Panc1 (cell line): ENCODE data around the gene PCDHGC3. TPM values are rescaled to one million over a fixed set of nuclear protein-coding genes. Genes with fewer than 3 reads are reported as not detected.

Experiments
- ATAC-seq: fragments of 200-7000 bp; cut with Tn5 transposase; 2 replicates; pipeline ENCODE4 v1.9.1; 2020; ENCODE audit warnings: mild to moderate bottlenecking, moderate library complexity
- BruUV-seq: library from RNA; stranded (reverse); fragments of 400-500 nt; replicated peaks from 2 replicates; lab custom pipeline; 2021; lab: Mats Ljungman, UMichigan
- CTCF ChIA-PET: fragments of 300-600 bp; sonication (Branson Sonifier 250); formaldehyde crosslinking; loops from one replicate; lab custom pipeline; 2022; ENCODE audit warnings: antibody characterized with exemption; lab: Charles Lee
- POLR2A ChIA-PET: fragments of 300-600 bp; sonication (Branson Sonifier 250); formaldehyde crosslinking; loops from one replicate; lab custom pipeline; 2022; ENCODE audit warnings: antibody characterized with exemption; lab: Charles Lee
- DNase-seq: peaks from one replicate; pipeline ENCODE4 v3.0.0-alpha.2; 2010; ENCODE audit warnings: low read depth, low spot score
- H3K27ac ChIP-seq: 2 replicates; pipeline ENCODE4 v1.5.1; 2011; ENCODE audit warnings: mild to moderate bottlenecking, low read length, inconsistent platforms
- H3K27me3 ChIP-seq: fragments of 200-500 bp; sonication (Bioruptor generic); 2 replicates; pipeline ENCODE4 v1.6.0; 2014; ENCODE audit warnings: low read length, inconsistent platforms; ENCODE audit not compliant: control insufficient read depth, insufficient read depth
- H3K36me3 ChIP-seq: fragments of 200-500 bp; sonication (Bioruptor generic); 2 replicates; pipeline ENCODE4 v1.5.1; 2014; ENCODE audit warnings: inconsistent platforms, mild to moderate bottlenecking, low read length, moderate library complexity; ENCODE audit not compliant: control insufficient read depth, insufficient read depth
- H3K4me1 ChIP-seq: 2 replicates; pipeline ENCODE4 v1.5.1; 2011; ENCODE audit warnings: inconsistent platforms, mild to moderate bottlenecking, low read length, moderate library complexity; ENCODE audit not compliant: control insufficient read depth, insufficient read depth
- H3K4me3 ChIP-seq, 2 experiments: 2 replicates each; pipeline ENCODE4 v1.5.1; 2011 to 2012; ENCODE audit warnings: low read depth in 2 of 2, low read length in 2 of 2, mild to moderate bottlenecking in 2 of 2, inconsistent platforms in 1 of 2, moderate library complexity in 1 of 2
- H3K9me3 ChIP-seq: fragments of 200-500 bp; sonication (Bioruptor generic); 2 replicates; pipeline ENCODE4 v1.5.1; 2014; ENCODE audit warnings: low read depth, mild to moderate bottlenecking, inconsistent platforms, low read length, moderate library complexity; ENCODE audit not compliant: control insufficient read depth, insufficient read depth
- POLR2AphosphoS5 ChIP-seq: IDR thresholded peaks from 2 replicates; pipeline ENCODE4 v1.6.1; 2012; ENCODE audit warnings: mild to moderate bottlenecking, low read depth, low read length, moderate library complexity
- SIN3A ChIP-seq: IDR thresholded peaks from 2 replicates; pipeline ENCODE4 v1.6.1; 2012; ENCODE audit warnings: low read depth, mild to moderate bottlenecking, low read length, moderate library complexity, borderline replicate concordance; ENCODE audit not compliant: insufficient read depth
- TCF7L2 ChIP-seq: IDR thresholded peaks from 2 replicates; pipeline ENCODE4 v1.6.1; 2011; ENCODE audit warnings: mild to moderate bottlenecking, low read depth, low read length, inconsistent platforms
- in situ Hi-C: cut with HindIII; loops from 2 replicates; pipeline ENCODE4 v1.10.0; 2016; ENCODE audit warnings: low sequenced_read_pairs, low pct_unique_long_range_greater_than_20kb
- intact Hi-C: fragments of 100-400 bp; cut with micrococcal nuclease; formaldehyde crosslinking; loops from one replicate; pipeline ENCODE4 v1.10.0; 2022; ENCODE audit not compliant: unreplicated experiment
- total RNA-seq: library from RNA; stranded (reverse); gene quantifications from one replicate; pipeline ENCODE4 v1.2.1, GENCODE V29; 2021; ENCODE audit not compliant: unreplicated experiment
- TF ChIP-seq, protein P1 (sequence below): fragments of 450-650 bp; IDR thresholded peaks from 2 replicates; pipeline ENCODE4 v1.5.1; 2017; ENCODE audit warnings: mild to moderate bottlenecking
- TF ChIP-seq, protein P2 (sequence below), 2 experiments: IDR thresholded peaks; 2 replicates each; pipeline ENCODE4 v1.6.1; 2011 to 2012; ENCODE audit warnings: low read depth in 2 of 2, control low read depth in 1 of 2, low read length in 1 of 2, mild to moderate bottlenecking in 1 of 2, moderate library complexity in 1 of 2; ENCODE audit not compliant: insufficient read depth in 1 of 2

Gene PCDHGC3
- total RNA-seq, 1 experiment from 2014 or later = 54.1 TPM

DNA sequence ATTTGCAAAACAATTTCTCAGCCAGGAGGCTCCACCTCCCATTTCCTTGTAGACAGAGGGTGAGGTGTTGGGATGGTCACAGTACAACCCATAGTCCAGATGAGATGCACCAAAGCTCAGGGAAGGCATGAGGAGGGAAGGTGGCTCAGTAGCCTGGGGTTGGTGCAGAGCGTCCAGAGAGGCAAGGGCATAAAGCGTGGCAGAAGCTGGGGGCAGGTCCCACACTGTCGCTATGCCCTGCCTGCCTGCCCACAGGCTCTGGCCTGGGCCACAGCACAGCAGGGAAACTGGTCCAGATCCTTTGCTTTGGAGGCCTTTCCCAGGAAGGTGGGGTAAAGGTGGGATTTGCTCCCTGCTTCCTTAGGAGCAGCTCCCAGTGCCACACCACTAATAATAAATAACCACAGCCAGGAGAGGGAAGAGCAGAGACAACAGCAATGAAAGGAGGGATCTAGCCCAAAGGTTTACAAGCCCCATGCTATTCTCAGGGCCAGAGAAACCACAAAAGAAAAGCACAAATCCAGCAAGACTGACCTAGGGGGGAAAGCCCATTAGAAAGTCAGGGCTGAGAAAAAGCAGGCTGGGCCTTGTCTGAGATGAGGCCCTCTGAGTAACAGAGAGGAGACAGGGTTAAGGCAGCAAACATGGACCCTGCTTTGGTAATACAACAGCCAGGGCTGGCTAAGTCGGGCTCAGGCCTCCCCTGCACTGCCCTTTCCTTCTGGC, 40.3 kb downstream of the PCDHGC3 start:
- POLR2A ChIA-PET = no interaction called here
- intact Hi-C loops = no loop called here
- H3K4me1 ChIP-seq = peaks cover 38% of the 10 kb centered on the region

DNA sequence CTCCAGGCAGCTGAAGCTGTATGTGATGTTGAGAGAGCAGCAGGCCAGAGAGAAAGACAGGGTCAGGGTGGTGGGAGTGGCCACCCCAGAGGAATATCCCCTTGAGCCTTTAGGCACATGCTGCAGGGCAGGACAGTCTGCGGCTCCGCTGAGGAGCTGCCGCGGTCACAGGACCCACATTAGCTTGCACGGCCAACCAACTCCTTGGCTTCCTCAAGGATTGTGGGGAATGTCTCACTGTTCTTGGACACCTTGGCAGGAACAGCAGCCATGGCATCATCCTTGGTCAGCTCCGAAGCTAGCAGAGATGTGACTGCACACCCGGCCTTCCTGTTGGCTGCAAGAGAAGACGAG, 40.9 kb downstream of the PCDHGC3 start:
- TF ChIP-seq, protein P1, sequence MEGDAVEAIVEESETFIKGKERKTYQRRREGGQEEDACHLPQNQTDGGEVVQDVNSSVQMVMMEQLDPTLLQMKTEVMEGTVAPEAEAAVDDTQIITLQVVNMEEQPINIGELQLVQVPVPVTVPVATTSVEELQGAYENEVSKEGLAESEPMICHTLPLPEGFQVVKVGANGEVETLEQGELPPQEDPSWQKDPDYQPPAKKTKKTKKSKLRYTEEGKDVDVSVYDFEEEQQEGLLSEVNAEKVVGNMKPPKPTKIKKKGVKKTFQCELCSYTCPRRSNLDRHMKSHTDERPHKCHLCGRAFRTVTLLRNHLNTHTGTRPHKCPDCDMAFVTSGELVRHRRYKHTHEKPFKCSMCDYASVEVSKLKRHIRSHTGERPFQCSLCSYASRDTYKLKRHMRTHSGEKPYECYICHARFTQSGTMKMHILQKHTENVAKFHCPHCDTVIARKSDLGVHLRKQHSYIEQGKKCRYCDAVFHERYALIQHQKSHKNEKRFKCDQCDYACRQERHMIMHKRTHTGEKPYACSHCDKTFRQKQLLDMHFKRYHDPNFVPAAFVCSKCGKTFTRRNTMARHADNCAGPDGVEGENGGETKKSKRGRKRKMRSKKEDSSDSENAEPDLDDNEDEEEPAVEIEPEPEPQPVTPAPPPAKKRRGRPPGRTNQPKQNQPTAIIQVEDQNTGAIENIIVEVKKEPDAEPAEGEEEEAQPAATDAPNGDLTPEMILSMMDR = no peak
- TF ChIP-seq SIN3A = no peak
- TF ChIP-seq, protein P2, sequence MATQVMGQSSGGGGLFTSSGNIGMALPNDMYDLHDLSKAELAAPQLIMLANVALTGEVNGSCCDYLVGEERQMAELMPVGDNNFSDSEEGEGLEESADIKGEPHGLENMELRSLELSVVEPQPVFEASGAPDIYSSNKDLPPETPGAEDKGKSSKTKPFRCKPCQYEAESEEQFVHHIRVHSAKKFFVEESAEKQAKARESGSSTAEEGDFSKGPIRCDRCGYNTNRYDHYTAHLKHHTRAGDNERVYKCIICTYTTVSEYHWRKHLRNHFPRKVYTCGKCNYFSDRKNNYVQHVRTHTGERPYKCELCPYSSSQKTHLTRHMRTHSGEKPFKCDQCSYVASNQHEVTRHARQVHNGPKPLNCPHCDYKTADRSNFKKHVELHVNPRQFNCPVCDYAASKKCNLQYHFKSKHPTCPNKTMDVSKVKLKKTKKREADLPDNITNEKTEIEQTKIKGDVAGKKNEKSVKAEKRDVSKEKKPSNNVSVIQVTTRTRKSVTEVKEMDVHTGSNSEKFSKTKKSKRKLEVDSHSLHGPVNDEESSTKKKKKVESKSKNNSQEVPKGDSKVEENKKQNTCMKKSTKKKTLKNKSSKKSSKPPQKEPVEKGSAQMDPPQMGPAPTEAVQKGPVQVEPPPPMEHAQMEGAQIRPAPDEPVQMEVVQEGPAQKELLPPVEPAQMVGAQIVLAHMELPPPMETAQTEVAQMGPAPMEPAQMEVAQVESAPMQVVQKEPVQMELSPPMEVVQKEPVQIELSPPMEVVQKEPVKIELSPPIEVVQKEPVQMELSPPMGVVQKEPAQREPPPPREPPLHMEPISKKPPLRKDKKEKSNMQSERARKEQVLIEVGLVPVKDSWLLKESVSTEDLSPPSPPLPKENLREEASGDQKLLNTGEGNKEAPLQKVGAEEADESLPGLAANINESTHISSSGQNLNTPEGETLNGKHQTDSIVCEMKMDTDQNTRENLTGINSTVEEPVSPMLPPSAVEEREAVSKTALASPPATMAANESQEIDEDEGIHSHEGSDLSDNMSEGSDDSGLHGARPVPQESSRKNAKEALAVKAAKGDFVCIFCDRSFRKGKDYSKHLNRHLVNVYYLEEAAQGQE (IDR thresholded peaks at IDR 0.05; ENCODE audit: insufficient read depth in 1 of 2, low read depth in 2 of 2, low read length in 1 of 2) = no peak
- no peak for TF ChIP-seq POLR2AphosphoS5
- TF ChIP-seq TCF7L2 = no peak
- in situ Hi-C loops (no loop called here), intact Hi-C loops (no loop called here)
- peaks cover 43% of the 10 kb centered on the region for H3K4me1 ChIP-seq
- POLR2A ChIA-PET = no interaction called here
- no peaks in the 10 kb centered on the region; the same call in 1 of the 2 replicates for H3K9me3 ChIP-seq
- H3K27ac ChIP-seq = no peak overlapping the region
- H3K27me3 ChIP-seq = no peaks in the 10 kb centered on the region
- peaks cover 3% of the 10 kb centered on the region for H3K36me3 ChIP-seq
- DNase-seq (no peak), ATAC-seq (no peak)
- no peak overlapping the region for H3K4me3 ChIP-seq
- CTCF ChIA-PET = interaction anchor here (1.1 kb wide), 1 partner anchor 41 kb away, joined by 3 read pairs; no protein-coding TSS in a partner anchor
- BruUV-seq = no TSS peak

More for the DNA sequence above, 40.3 kb downstream of the PCDHGC3 start:
- no peak for DNase-seq
- H3K36me3 ChIP-seq = peaks cover 3% of the 10 kb centered on the region
- H3K27ac ChIP-seq = no peak overlapping the region; the same call in 1 of the 2 replicates
- no peak for ATAC-seq
- H3K4me3 ChIP-seq = no peak overlapping the region
- no TSS peak for BruUV-seq
- CTCF ChIA-PET = interaction anchor here (1.1 kb wide), 2 partner anchors 41 to 98 kb away, joined by 3 to 4 read pairs; partner anchors contain the start of gene PCDHGB7
- H3K9me3 ChIP-seq = no peaks in the 10 kb centered on the region; the same call in 1 of the 2 replicates
- H3K27me3 ChIP-seq = no peaks in the 10 kb centered on the region
- in situ Hi-C loops = no loop called here
- TF ChIP-seq, protein P1 = no peak
- TF ChIP-seq, protein P2 (IDR thresholded peaks at IDR 0.05; ENCODE audit: insufficient read depth in 1 of 2, low read depth in 2 of 2, low read length in 1 of 2) = no peak
- TF ChIP-seq SIN3A (no peak), POLR2AphosphoS5 (no peak), TCF7L2 (no peak)
